Gastrocnemius medialis (tissue), 4 donors: ENCODE data around the gene GOLT1B.

Experiments used
- POLR2A ChIP-seq, 2 donors: fragments of 450-650 bp; IDR thresholded peaks; one replicate each; pipeline ENCODE4 v1.6.1; 2017; ENCODE audit warnings: antibody characterized with exemption in 2 of 2, mild to moderate bottlenecking in 2 of 2, moderate library complexity in 2 of 2
- TF ChIP-seq, protein P1 (sequence below), 5 experiments: fragments of 450-650 bp in 3 of 5; fragments of 200-600 bp in 2 of 5; sonication (generic) in 2 of 5; IDR thresholded peaks in 4 of 5; conservative IDR thresholded peaks in 1 of 5; 1 replicate in 4 of 5; 2 replicates in 1 of 5; pipeline ENCODE4 v1.5.1; 2016 to 2019; ENCODE audit warnings: antibody characterized with exemption in 5 of 5, mild to moderate bottlenecking in 3 of 5, moderate library complexity in 3 of 5

- TF ChIP-seq POLR2A (IDR thresholded peaks at IDR 0.05): no peak
- TF ChIP-seq, protein P1, sequence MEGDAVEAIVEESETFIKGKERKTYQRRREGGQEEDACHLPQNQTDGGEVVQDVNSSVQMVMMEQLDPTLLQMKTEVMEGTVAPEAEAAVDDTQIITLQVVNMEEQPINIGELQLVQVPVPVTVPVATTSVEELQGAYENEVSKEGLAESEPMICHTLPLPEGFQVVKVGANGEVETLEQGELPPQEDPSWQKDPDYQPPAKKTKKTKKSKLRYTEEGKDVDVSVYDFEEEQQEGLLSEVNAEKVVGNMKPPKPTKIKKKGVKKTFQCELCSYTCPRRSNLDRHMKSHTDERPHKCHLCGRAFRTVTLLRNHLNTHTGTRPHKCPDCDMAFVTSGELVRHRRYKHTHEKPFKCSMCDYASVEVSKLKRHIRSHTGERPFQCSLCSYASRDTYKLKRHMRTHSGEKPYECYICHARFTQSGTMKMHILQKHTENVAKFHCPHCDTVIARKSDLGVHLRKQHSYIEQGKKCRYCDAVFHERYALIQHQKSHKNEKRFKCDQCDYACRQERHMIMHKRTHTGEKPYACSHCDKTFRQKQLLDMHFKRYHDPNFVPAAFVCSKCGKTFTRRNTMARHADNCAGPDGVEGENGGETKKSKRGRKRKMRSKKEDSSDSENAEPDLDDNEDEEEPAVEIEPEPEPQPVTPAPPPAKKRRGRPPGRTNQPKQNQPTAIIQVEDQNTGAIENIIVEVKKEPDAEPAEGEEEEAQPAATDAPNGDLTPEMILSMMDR (IDR thresholded peaks at IDR 0.05 in 4 of 5, conservative IDR thresholded peaks at IDR 0.05 in 1 of 5): no peak
Observed at GRCh38 chr12:21566223-21566906, 64.8 kb downstream of the GOLT1B start.
